DOHH2 (cell line): ENCODE measurements around the gene EFTUD2.

Experiments used
- CTCF ChIP-seq: fragments of 200-600 bp; sonication (generic); IDR thresholded peaks from one replicate; pipeline ENCODE4 v1.5.1; 2014; ENCODE audit warnings: antibody characterized with exemption, mild to moderate bottlenecking, low read depth, low read length; ENCODE audit not compliant: poor library complexity, severe bottlenecking
- EZH2phosphoT487 ChIP-seq: fragments of 200-600 bp; sonication (generic); IDR thresholded peaks from 2 replicates; pipeline ENCODE4 v1.6.1; 2017; ENCODE audit warnings: borderline replicate concordance, mild to moderate bottlenecking, antibody characterized with exemption, low read length, moderate library complexity, mixed read lengths

- TF ChIP-seq CTCF (no peak), EZH2phosphoT487 (no peak)
Measured at GRCh38 chr17:44915321-44915726, 16.1 kb upstream of the EFTUD2 start, which contains the start of gene GFAP.
